ENCODE measurements around the gene ZRANB2. TPM values are rescaled to one million over a fixed set of nuclear protein-coding genes. Genes with fewer than 3 reads are reported as not detected.
A peak's percentile ranks its signal among the peaks of the same experiment; 100 is the strongest.

ZRANB2 gene, protein sequence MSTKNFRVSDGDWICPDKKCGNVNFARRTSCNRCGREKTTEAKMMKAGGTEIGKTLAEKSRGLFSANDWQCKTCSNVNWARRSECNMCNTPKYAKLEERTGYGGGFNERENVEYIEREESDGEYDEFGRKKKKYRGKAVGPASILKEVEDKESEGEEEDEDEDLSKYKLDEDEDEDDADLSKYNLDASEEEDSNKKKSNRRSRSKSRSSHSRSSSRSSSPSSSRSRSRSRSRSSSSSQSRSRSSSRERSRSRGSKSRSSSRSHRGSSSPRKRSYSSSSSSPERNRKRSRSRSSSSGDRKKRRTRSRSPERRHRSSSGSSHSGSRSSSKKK
- 56.5 to 92.3 TPM (median 63.2 TPM) in 3 replicates for polyA plus RNA-seq
- 80.3 TPM for polyA plus RNA-seq (2011; ENCODE audit: low read depth)
- polyA plus RNA-seq (2011; cell fraction: cytosol; rRNA removed) = 32.4 and 50.7 TPM in 2 replicates
- 144 and 233 TPM in 2 replicates for polyA plus RNA-seq (2011; cell fraction: nucleus; rRNA removed)
- 50.0 and 66.2 TPM in 2 replicates for polyA plus RNA-seq (2012; ENCODE audit: low replicate concordance)
- 9.2 to 46.6 TPM (median 16.5 TPM) in 3 replicates for polyA minus RNA-seq
- polyA minus RNA-seq (2011; cell fraction: cytosol; rRNA and poly(A)+ RNA removed) = 15.5 TPM
- 24.9 and 46.2 TPM in 2 replicates for polyA minus RNA-seq (2011; cell fraction: nucleus; rRNA and poly(A)+ RNA removed)

DNA sequence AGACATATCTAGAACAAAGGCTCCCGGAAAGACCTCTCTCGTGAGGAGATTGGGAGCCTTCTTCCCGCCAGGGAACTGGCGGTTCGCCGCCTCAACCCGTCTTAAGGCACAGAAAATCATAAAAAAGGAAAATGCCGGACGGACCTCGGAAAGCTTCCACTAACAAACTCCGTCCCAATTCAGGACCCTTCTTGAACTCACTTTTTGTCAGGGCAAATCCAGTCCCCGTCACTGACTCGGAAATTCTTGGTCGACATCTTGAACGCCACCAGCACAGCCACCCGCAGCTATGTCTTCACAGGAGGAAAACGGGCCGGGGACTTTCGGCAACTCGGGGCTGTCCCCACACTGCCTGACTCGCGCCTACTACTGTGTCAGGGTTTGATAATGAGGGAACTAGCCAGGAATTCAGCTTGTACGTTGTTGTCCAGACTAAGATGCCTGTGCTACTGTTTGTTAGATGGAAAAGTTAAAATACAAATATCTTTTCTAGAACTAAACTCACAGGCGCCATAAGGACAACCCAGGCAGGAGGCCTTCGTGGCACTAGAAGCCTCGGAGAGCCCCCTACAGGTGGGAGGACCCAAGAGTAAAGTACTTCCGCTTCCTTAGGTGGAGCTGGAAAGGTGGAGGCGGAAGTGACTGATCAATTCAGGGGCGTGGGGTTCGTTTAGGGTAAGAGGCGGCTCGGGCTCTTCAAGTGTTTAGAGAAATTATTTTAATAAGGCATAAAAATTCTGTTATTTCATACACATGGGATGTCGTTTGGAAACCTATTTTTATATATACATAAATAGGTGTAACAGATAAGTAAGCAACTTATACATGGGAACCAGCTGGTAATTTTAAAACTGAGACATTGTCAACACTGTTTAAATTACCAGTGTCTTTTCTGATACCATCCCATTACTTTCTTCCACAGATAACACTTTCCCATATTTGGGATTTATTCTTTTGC is at the start of gene ZRANB2:
TSS of gene ZRANB2 (minus strand) at position 297 of the 958 bp plus-strand sequence. CDS start at position 257, 40 bp downstream.
- dilution Hi-C loops (cut with MboI; ENCODE audit: extremely low pct_ligation_motif_present, low sequenced_read_pairs) = no loop called here
- no peaks in the 10 kb centered on the region for H3K9me1 ChIP-seq (ENCODE audit: control insufficient read depth, extremely low read depth, insufficient read depth, low read length)
- peak within 1 kb of the TSS; percentile 97 for H3K27ac ChIP-seq (ENCODE audit: control insufficient read depth, insufficient read depth, low read length)
- TF ChIP-seq, protein P1, sequence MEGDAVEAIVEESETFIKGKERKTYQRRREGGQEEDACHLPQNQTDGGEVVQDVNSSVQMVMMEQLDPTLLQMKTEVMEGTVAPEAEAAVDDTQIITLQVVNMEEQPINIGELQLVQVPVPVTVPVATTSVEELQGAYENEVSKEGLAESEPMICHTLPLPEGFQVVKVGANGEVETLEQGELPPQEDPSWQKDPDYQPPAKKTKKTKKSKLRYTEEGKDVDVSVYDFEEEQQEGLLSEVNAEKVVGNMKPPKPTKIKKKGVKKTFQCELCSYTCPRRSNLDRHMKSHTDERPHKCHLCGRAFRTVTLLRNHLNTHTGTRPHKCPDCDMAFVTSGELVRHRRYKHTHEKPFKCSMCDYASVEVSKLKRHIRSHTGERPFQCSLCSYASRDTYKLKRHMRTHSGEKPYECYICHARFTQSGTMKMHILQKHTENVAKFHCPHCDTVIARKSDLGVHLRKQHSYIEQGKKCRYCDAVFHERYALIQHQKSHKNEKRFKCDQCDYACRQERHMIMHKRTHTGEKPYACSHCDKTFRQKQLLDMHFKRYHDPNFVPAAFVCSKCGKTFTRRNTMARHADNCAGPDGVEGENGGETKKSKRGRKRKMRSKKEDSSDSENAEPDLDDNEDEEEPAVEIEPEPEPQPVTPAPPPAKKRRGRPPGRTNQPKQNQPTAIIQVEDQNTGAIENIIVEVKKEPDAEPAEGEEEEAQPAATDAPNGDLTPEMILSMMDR (optimal IDR thresholded peaks at IDR 0.05 in 1 of 3, IDR thresholded peaks at IDR 0.05 in 1 of 3, conservative IDR thresholded peaks at IDR 0.05 in 1 of 3; ENCODE audit: extremely low read depth in 1 of 3, insufficient read depth in 2 of 3, low read length in 3 of 3) = peak; percentile 69 to 81 (median 70)
- TF ChIP-seq EZH2 (IDR thresholded peaks at IDR 0.05; ENCODE audit: low read length) = no peak
- H3K9me3 ChIP-seq (ENCODE audit: control insufficient read depth, low read depth, low read length) = no peaks in the 10 kb centered on the region
- H3K4me3 ChIP-seq (ENCODE audit: control insufficient read depth in 2 of 3, extremely low read depth in 1 of 3, insufficient read depth in 2 of 3, low read depth in 1 of 3, low read length in 3 of 3) = peak within 1 kb of the TSS; percentile 68 to 77 (median 68)
- H4K20me1 ChIP-seq (ENCODE audit: control insufficient read depth, extremely low read depth, insufficient read depth, low read length) = peaks cover 9% of the 10 kb centered on the region
- H3K4me1 ChIP-seq (ENCODE audit: control insufficient read depth, extremely low read depth, insufficient read depth, low read length) = peaks cover 5% of the 10 kb centered on the region
- H2AFZ ChIP-seq (ENCODE audit: control insufficient read depth, low read length) = peak within 1 kb of the TSS; percentile 99
- peaks cover 47% of the 10 kb centered on the region for H3K79me2 ChIP-seq (ENCODE audit: control insufficient read depth, insufficient read depth, low read length)
- H3K9ac ChIP-seq (ENCODE audit: control insufficient read depth, extremely low read depth, insufficient read depth, low read length) = peak within 1 kb of the TSS; percentile 99
- FAIRE-seq = peak; percentile 85
- peaks cover 4 to 6% of the 10 kb centered on the region in 2 experiments for H3K36me3 ChIP-seq (ENCODE audit: control insufficient read depth in 2 of 2, extremely low read depth in 1 of 2, insufficient read depth in 2 of 2, low read length in 2 of 2)
- peak; percentile 85 for DNase-seq (ENCODE audit: low read depth, low spot score)
- H3K27me3 ChIP-seq (ENCODE audit: control insufficient read depth, extremely low read depth, insufficient read depth, low read length) = no peaks in the 10 kb centered on the region
- H3K4me2 ChIP-seq (ENCODE audit: control insufficient read depth, extremely low read depth, insufficient read depth, low read depth, low read length) = peak within 1 kb of the TSS; percentile 88

DNA sequence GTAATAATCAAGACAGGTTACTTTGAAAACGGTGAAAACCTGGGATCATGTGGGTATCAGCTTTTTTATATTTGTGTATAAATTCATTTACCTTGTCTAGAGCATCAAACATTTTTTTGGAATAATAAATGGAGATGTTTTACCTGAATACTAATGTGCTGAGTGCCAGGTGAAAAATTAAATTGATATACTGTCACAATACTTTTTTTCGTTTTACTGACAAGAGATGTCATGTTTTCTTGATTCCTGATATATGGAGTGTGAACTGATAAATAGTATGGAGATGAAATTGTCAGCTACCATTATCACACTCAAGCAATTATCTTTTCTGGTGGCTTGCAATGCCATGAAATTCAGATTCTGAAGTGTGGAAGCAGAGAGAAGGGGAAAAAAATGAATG is 47.2 kb upstream of the ZRANB2 start:
- no peak for TF ChIP-seq EZH2 (IDR thresholded peaks at IDR 0.05; ENCODE audit: low read length)
- TF ChIP-seq, protein P1 (optimal IDR thresholded peaks at IDR 0.05 in 1 of 3, IDR thresholded peaks at IDR 0.05 in 1 of 3, conservative IDR thresholded peaks at IDR 0.05 in 1 of 3; ENCODE audit: extremely low read depth in 1 of 3, insufficient read depth in 2 of 3, low read length in 3 of 3) = no peak
- no peaks in the 10 kb centered on the region for H4K20me1 ChIP-seq (ENCODE audit: control insufficient read depth, extremely low read depth, insufficient read depth, low read length)
- H3K4me2 ChIP-seq (ENCODE audit: control insufficient read depth, extremely low read depth, insufficient read depth, low read depth, low read length) = no peak overlapping the region
- dilution Hi-C loops (cut with MboI; ENCODE audit: extremely low pct_ligation_motif_present, low sequenced_read_pairs) = no loop called here
- no peaks in the 10 kb centered on the region for H3K4me1 ChIP-seq (ENCODE audit: control insufficient read depth, extremely low read depth, insufficient read depth, low read length)
- no peak for DNase-seq (ENCODE audit: low read depth, low spot score)
- no peaks in the 10 kb centered on the region for H3K36me3 ChIP-seq (ENCODE audit: control insufficient read depth in 2 of 2, extremely low read depth in 1 of 2, insufficient read depth in 2 of 2, low read length in 2 of 2)
- no peak overlapping the region for H3K4me3 ChIP-seq (ENCODE audit: control insufficient read depth in 2 of 3, extremely low read depth in 1 of 3, insufficient read depth in 2 of 3, low read depth in 1 of 3, low read length in 3 of 3)
- H3K79me2 ChIP-seq (ENCODE audit: control insufficient read depth, insufficient read depth, low read length) = no peaks in the 10 kb centered on the region
- no peak overlapping the region for H3K9ac ChIP-seq (ENCODE audit: control insufficient read depth, extremely low read depth, insufficient read depth, low read length)
- H3K9me3 ChIP-seq (ENCODE audit: control insufficient read depth, low read depth, low read length) = no peaks in the 10 kb centered on the region
- FAIRE-seq = no peak
- H3K9me1 ChIP-seq (ENCODE audit: control insufficient read depth, extremely low read depth, insufficient read depth, low read length) = no peaks in the 10 kb centered on the region
- H2AFZ ChIP-seq (ENCODE audit: control insufficient read depth, low read length) = no peak overlapping the region
- no peaks in the 10 kb centered on the region for H3K27me3 ChIP-seq (ENCODE audit: control insufficient read depth, extremely low read depth, insufficient read depth, low read length)
- H3K27ac ChIP-seq (ENCODE audit: control insufficient read depth, insufficient read depth, low read length) = no peak overlapping the region
